ENCODE results near the gene ALOXE3. TPM values are rescaled to one million over a fixed set of nuclear protein-coding genes. Genes with fewer than 3 reads are reported as not detected.
A peak's percentile ranks its signal among the peaks of the same experiment; 100 is the strongest.

Gene ALOXE3
- polyA plus RNA-seq, 3 donors: not detected

DNA sequence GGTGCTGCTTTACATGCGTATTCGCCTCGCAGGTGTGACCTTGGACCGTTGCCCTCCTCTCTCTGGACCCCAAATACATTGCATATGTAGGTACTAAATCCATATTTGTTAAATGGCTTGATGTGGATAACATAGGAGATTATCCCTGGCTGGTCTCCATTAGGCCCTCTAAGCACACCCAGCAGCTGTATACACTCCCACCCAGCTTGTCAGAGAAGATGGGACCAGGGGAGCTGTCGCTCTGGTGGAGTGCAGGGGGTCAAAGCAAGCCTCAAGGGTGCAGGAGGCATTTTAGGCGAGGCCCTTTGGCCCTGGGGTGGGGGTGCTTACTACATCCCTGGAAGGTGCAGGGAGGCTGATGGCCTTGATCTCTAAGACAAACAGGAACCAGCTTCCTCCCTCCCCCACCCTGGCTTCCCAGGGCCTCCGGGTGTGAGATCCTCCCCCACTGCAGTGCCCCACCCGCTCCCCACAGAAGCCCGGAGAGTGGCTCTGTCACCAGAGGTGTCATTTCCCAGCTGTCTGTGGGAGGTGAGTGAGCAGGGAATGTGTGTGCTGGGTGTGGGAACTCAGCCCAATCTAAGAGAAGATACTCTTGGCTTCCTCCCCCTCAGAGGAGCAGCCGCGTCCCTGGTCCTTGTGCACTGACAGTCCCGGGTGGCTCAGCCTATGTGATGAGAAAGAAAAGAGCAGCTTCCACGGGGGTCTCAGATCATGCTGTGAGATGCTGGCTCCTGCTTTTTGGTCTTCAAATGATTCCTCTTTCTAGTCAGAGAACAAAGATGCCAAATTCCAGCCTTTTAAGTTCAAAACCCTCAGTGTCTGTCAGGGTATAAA, 45.9 kb upstream of the ALOXE3 start:
- no peaks in the 10 kb centered on the region for H3K9me3 ChIP-seq (replicated peaks in 1 of 2; ENCODE audit: control insufficient read depth in 1 of 2, insufficient read depth in 1 of 2, low read length in 2 of 2)
- peak overlapping the region; percentile 79 to 82 for H3K4me3 Mint-ChIP-seq
- no peaks in the 10 kb centered on the region for H3K27me3 ChIP-seq (ENCODE audit: control insufficient read depth in 2 of 2, insufficient read depth in 2 of 2, low read length in 2 of 2)
- intact Hi-C loops (cut with micrococcal nuclease): loop anchor here in 1 of 2 donors (5.0 kb wide), 1 partner anchor 37 kb away; no protein-coding TSS in a partner anchor
- peaks cover 30% of the 10 kb centered on the region for H3K79me2 ChIP-seq (ENCODE audit: insufficient read depth, low read length)
- H3K4me1 ChIP-seq (ENCODE audit: control insufficient read depth in 1 of 2, insufficient read depth in 2 of 2, low read length in 2 of 2): peaks cover 36 to 54% of the 10 kb centered on the region in 2 donors
- H3K4me3 ChIP-seq (replicated peaks in 1 of 3; ENCODE audit: low read depth in 2 of 3, low read length in 3 of 3): peak overlapping the region in 1 of 3 experiments; percentile 98
- peak overlapping the region; percentile 99 for H3K9ac ChIP-seq (ENCODE audit: insufficient read depth, low read length, poor library complexity, severe bottlenecking)
- peak; percentile 72 to 77 (median 77) for DNase-seq
- H2AFZ ChIP-seq (ENCODE audit: insufficient read depth, low read depth, low read length, poor library complexity, severe bottlenecking): peak overlapping the region; percentile 88
- peak overlapping the region in 6 of 7 donors; percentile 86 to 98 (median 96) for H3K27ac Mint-ChIP-seq
- peaks cover 48% of the 10 kb centered on the region for H3K4me1 Mint-ChIP-seq
- H3K9me3 Mint-ChIP-seq: no peaks in the 10 kb centered on the region
- H4K20me1 ChIP-seq (ENCODE audit: insufficient read depth, low read length): no peaks in the 10 kb centered on the region
- TF ChIP-seq, protein P1, sequence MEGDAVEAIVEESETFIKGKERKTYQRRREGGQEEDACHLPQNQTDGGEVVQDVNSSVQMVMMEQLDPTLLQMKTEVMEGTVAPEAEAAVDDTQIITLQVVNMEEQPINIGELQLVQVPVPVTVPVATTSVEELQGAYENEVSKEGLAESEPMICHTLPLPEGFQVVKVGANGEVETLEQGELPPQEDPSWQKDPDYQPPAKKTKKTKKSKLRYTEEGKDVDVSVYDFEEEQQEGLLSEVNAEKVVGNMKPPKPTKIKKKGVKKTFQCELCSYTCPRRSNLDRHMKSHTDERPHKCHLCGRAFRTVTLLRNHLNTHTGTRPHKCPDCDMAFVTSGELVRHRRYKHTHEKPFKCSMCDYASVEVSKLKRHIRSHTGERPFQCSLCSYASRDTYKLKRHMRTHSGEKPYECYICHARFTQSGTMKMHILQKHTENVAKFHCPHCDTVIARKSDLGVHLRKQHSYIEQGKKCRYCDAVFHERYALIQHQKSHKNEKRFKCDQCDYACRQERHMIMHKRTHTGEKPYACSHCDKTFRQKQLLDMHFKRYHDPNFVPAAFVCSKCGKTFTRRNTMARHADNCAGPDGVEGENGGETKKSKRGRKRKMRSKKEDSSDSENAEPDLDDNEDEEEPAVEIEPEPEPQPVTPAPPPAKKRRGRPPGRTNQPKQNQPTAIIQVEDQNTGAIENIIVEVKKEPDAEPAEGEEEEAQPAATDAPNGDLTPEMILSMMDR (IDR thresholded peaks at IDR 0.05): no peak
- peak overlapping the region; percentile 43 to 94 for H3K27ac ChIP-seq (ENCODE audit: low read depth in 1 of 2, low read length in 2 of 2)
- WGBS (ENCODE audit: insufficient coverage): 0% methylated on average over 1 of the region's 13 CpGs
- H3K36me3 ChIP-seq (replicated peaks in 1 of 2; ENCODE audit: control insufficient read depth in 1 of 2, insufficient read depth in 2 of 2, low read length in 2 of 2): peaks cover 19 to 25% of the 10 kb centered on the region in 2 donors
- H3K4me2 ChIP-seq (replicated peaks; ENCODE audit: extremely low read depth, low read length, poor library complexity, severe bottlenecking): peak overlapping the region; percentile 86
- no peaks in the 10 kb centered on the region for H3K27me3 Mint-ChIP-seq (ENCODE audit: low read depth in 3 of 3)
- H3K36me3 Mint-ChIP-seq: peaks cover 23 to 26% of the 10 kb centered on the region in 2 donors

GRCh38 chr17:8162997-8163977, 45.0 kb upstream of the ALOXE3 start:
- H3K4me2 ChIP-seq (replicated peaks; ENCODE audit: extremely low read depth, low read length, poor library complexity, severe bottlenecking): peak overlapping the region; percentile 86
- no peaks in the 10 kb centered on the region for H3K27me3 ChIP-seq (ENCODE audit: control insufficient read depth in 2 of 2, insufficient read depth in 2 of 2, low read length in 2 of 2)
- H3K36me3 ChIP-seq (replicated peaks in 1 of 2; ENCODE audit: control insufficient read depth in 1 of 2, insufficient read depth in 2 of 2, low read length in 2 of 2): peaks cover 19 to 26% of the 10 kb centered on the region in 2 donors
- Mint-ChIP-seq H3K36me3 (peaks cover 23 to 29% of the 10 kb centered on the region in 2 donors), H3K27me3 (ENCODE audit: low read depth in 3 of 3) (no peaks in the 10 kb centered on the region), H3K4me1 (peaks cover 55% of the 10 kb centered on the region), H3K9me3 (no peaks in the 10 kb centered on the region), H3K27ac (peak overlapping the region in 6 of 7 donors; percentile 86 to 98 (median 96)), H3K4me3 (peak overlapping the region; percentile 82 to 88)
- H3K9ac ChIP-seq (ENCODE audit: insufficient read depth, low read length, poor library complexity, severe bottlenecking): peak overlapping the region; percentile 99
- peak overlapping the region; percentile 46 to 98 (median 46) for H3K4me3 ChIP-seq (replicated peaks in 1 of 3; ENCODE audit: low read depth in 2 of 3, low read length in 3 of 3)
- no peak for DNase-seq
- no peaks in the 10 kb centered on the region for H4K20me1 ChIP-seq (ENCODE audit: insufficient read depth, low read length)
- peak overlapping the region; percentile 43 to 94 for H3K27ac ChIP-seq (ENCODE audit: low read depth in 1 of 2, low read length in 2 of 2)
- H3K9me3 ChIP-seq (replicated peaks in 1 of 2; ENCODE audit: control insufficient read depth in 1 of 2, insufficient read depth in 1 of 2, low read length in 2 of 2): no peaks in the 10 kb centered on the region
- peaks cover 40 to 63% of the 10 kb centered on the region in 2 donors for H3K4me1 ChIP-seq (ENCODE audit: control insufficient read depth in 1 of 2, insufficient read depth in 2 of 2, low read length in 2 of 2)
- H2AFZ ChIP-seq (ENCODE audit: insufficient read depth, low read depth, low read length, poor library complexity, severe bottlenecking): peak overlapping the region; percentile 88
- 15% methylated on average over 51 of the region's 55 CpGs for WGBS (ENCODE audit: insufficient coverage)
- intact Hi-C loops (cut with micrococcal nuclease): loop anchor here in 1 of 2 donors (5.0 kb wide), 1 partner anchor 36 kb away; no protein-coding TSS in a partner anchor
- TF ChIP-seq, protein P1 (IDR thresholded peaks at IDR 0.05): no peak
- peaks cover 31% of the 10 kb centered on the region for H3K79me2 ChIP-seq (ENCODE audit: insufficient read depth, low read length)
